Fibroblast of skin of abdomen (primary cell): Measurements from ENCODE around the gene LY9.

ENCODE experiments used
- DNase-seq: peaks from one replicate; pipeline ENCODE4 v3.0.0-alpha.2; 2013

LY9 gene

GRCh38 chr1:160836981-160837557, 41.1 kb downstream of the LY9 start:
- no peak for DNase-seq

GRCh38 chr1:160837558-160838205, 41.7 kb downstream of the LY9 start:
- DNase-seq, result no peak

DNA sequence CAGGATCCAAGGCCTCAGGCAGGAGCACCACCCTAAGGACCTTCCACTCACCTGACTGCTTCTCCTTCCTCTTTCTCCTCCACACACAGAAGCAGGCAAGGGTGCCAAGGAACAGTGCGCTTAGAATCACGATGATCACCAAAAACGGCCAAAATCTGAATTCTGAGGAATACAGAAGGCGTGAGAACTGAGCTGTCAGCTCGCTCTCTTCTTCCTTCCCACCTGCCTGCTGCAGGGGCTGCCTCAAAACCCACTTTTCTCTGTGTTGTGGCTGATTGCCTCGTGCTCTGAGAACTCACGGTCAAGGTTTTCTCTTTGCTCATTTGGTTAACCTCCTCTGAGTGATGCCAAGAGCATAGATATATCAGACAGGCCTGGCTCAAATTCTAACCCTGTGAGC, 42.9 kb downstream of the LY9 start:
- DNase-seq, result no peak

- no peak for DNase-seq
These were observed 43.8 kb downstream of the LY9 start for GRCh38 chr1:160839746-160840145.

DNA sequence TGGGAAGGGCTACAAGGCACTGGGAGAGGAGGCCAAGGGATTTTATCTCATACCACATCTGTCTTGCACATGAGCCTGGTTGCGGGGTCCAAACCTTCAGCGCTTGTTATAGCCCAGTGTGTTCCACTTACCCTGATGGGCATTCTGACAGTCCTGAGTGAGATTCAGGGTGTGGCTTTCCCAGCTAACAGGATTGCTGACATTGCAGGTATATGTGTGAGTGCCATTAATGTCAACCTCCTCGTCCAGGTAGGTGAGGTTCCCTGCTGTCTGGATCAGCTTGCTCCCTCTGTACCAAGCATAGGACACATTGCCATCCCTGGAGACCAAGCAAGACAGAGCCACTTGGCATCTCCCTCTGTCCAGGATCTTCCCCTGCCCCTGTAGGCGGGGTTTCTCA, 45.1 kb downstream of the LY9 start:
- DNase-seq, result no peak

GRCh38 chr1:160844447-160845232, 48.7 kb downstream of the LY9 start:
- no peak for DNase-seq

DNA sequence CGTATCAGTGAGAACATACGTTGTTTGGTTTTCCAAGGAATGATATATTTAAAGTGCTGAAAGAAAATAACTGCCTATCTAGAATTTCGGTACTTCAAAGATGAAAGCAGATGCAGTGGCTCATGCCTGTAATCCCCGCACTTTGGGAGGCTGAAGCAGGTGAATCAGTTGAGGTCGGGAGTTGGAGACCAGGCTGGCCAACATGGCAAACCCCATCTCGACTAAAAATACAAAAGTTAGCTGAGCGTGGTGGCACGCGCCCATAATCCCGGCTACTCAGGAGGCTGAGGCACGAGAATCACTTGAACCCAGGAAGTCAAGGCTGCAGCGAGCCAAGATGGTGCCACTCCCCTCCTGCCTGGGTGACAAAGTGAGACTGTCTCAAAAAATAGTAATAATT, 50.3 kb downstream of the LY9 start:
- no peak for DNase-seq

GRCh38 chr1:160850541-160850940, 54.6 kb downstream of the LY9 start:
- DNase-seq, result no peak

GRCh38 chr1:160850993-160851392, 55.0 kb downstream of the LY9 start:
- no peak for DNase-seq

DNA sequence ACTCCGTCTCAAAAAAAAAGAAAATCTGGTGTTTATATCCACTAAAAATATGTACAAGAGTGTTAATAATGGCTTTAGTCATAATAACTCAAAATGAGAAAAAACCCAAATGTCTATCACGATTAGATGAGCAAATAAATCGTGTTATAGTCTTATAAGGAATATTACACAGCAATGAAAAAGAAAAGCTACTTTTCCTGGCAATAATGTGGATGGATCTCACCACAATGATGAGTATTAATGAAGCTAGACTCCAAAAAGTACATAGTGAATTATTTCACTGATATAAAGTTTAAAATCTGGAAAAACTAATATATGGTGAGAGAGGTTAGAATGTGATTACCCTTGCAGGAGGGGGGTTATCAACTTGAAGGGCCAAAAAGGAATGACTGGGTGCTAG, 57.0 kb downstream of the LY9 start:
- no peak for DNase-seq

DNA sequence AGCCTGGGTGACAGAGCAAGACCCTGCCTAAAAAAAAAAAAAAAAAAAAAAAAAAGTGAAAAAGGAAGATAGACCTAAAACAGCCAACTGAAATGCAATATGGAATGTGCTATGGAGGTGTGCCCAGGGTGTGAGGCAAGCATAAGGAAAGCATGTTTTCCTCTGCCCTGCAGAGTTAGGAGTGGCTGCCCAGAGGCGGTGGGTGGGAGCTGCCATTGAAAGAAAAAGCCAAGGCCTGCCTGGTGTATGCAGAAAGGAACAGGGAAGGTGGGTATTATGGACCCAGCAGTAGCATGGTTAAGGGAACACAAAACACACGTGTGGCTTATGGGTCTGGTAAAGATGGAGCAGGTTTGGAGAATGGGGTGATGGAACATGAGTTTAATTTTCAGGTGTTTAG, 57.8 kb downstream of the LY9 start:
- DNase-seq, result no peak

GRCh38 chr1:160855181-160855981, 59.4 kb downstream of the LY9 start:
- DNase-seq, result no peak

GRCh38 chr1:160858097-160858496, 62.1 kb downstream of the LY9 start:
- DNase-seq, result no peak

GRCh38 chr1:160858507-160858906, 62.5 kb downstream of the LY9 start:
- no peak for DNase-seq

- DNase-seq, result no peak
These were observed 63.2 kb downstream of the LY9 start for GRCh38 chr1:160859166-160859565.

- DNase-seq, result no peak
These were observed 65.0 kb downstream of the LY9 start for GRCh38 chr1:160860840-160861505.

- DNase-seq, result no peak
These were observed 66.5 kb downstream of the LY9 start, which contains the start of gene CD244 for GRCh38 chr1:160862203-160863060. CD244 (minus strand) TSS chr1:160862887; CDS start chr1:160862677, 210 bp downstream.

DNA sequence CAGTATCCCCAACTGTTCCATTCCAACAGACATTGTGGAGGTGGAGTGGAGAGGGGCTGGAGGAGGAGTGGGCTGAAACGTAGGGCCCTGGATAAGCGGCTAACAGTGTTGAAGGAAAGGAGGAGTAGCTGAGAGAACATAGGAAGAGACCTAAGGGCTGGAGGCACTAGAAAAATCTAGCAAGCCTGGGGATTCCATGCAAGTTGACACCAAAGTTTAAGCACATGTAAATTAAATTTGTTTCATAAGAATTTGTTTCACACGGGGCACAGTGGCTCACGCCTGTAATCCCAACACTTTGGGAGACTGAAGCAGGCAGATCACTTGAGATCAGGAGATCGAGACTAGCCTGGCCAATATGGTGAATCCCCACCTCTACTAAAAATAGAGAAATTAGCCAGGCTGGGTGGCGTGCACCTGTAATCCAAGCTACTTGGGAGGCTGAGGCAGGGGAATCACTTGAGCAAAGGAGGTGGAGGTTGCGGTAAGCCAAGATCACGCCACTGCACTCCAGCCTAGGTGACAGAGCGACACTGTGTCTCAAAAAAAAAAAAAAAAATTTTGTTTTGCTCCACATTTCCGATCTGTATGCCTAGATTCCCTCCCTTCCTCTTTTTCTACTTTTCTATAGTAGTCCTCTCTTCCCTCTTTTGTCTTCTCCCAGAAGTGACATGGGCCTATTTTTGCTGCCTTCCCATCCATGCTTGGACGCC, 67.2 kb downstream of the LY9 start:
- DNase-seq, result no peak

GRCh38 chr1:160863774-160864131, 67.8 kb downstream of the LY9 start:
- no peak for DNase-seq

DNA sequence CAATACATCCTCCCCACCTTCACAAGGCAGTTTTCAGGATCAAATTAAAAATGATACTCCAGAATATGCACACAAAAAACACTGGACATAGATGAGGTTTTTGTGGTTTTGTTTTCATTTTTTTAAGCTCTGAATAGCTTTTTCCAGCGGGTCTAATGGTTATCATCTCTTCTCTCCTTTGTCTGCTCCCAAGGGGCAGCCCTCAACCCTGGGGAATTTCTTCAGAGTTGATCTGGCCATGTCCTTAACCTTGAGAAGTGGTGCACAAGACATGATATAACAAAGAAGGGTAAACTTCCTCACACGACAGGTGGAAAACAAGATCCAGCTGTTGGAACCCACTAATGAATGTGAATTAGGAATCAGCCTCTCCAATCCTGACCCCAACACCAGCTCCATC, 68.2 kb downstream of the LY9 start:
- DNase-seq, result no peak

DNA sequence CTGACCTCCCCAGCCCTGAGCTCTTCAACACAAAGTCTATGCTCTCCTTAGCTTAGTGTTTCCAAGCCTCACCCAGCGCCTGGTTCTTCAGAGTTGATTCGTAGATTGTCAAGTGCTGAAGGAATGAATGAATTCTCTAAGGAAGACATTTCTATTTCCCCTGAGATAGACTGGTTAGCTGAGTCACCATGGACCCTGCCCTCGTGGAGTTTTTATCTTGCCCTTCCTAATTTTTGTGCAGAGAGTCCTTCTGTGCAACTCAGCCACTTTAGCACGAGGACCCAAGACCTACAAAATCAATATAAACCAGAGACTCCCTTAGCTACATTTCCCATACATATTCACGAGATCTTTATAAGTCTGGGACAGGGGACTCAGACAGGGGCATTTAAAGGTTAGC, 69.4 kb downstream of the LY9 start:
- DNase-seq, result no peak
